ENCODE data around the gene PDE4D. TPM values are rescaled to one million over a fixed set of nuclear protein-coding genes. Genes with fewer than 3 reads are reported as not detected.

Gene PDE4D
- total and polyA plus RNA-seq, 2 donors (not counting 1 experiment from before 2014, with no cell fraction given), result 14.9 to 171 TPM

- no peak overlapping the region for H3K27ac ChIP-seq (ENCODE audit: low read length in 2 of 2)
- ChIA-PET CTCF (no interaction called here), POLR2A (no interaction called here)
- H3K4me2 ChIP-seq (replicated peaks; ENCODE audit: low read depth, low read length, poor library complexity, severe bottlenecking), result no peak overlapping the region
- no peak overlapping the region for H3K9ac ChIP-seq (ENCODE audit: low read length)
- no peaks in the 10 kb centered on the region for H4K20me1 ChIP-seq (ENCODE audit: control insufficient read depth, insufficient read depth, low read length, poor library complexity, severe bottlenecking)
- Mint-ChIP-seq H3K27me3 (peaks cover 5% of the 10 kb centered on the region), H3K4me3 (no peak overlapping the region), H3K27ac (no peak overlapping the region), H3K4me1 (no peaks in the 10 kb centered on the region), H3K9me3 (ENCODE audit: insufficient read depth) (no peaks in the 10 kb centered on the region)
- no peaks in the 10 kb centered on the region for H3K79me2 ChIP-seq (ENCODE audit: control insufficient read depth, insufficient read depth, low read length)
- no peaks in the 10 kb centered on the region for H3K9me3 ChIP-seq (ENCODE audit: control extremely low read depth in 1 of 3, control insufficient read depth in 2 of 3, insufficient read depth in 1 of 3, low read length in 2 of 3)
- intact Hi-C loops (cut with micrococcal nuclease), result no loop called here
- no peak overlapping the region for H2AFZ ChIP-seq (ENCODE audit: insufficient read depth, low read depth, low read length, poor library complexity, severe bottlenecking)
- no peaks in the 10 kb centered on the region for H3K4me1 ChIP-seq (ENCODE audit: control insufficient read depth in 2 of 2, insufficient read depth in 2 of 2, low read length in 2 of 2)
- DNase-seq (no peak), ATAC-seq (ENCODE audit: low read depth) (no peak)
- no peak overlapping the region for H3K4me3 ChIP-seq (ENCODE audit: control extremely low read depth in 1 of 5, extremely low read depth in 1 of 5, insufficient read depth in 1 of 5, low read depth in 2 of 5, low read length in 4 of 5)
- TF ChIP-seq CTCF (IDR thresholded peaks at IDR 0.05) (no peak), EZH2 (IDR thresholded peaks at IDR 0.05; ENCODE audit: borderline replicate concordance, insufficient read depth, low read depth, low read length, poor library complexity, severe bottlenecking) (no peak)
- no peaks in the 10 kb centered on the region for H3K36me3 ChIP-seq (replicated peaks in 1 of 2; ENCODE audit: control extremely low read depth in 1 of 2, control insufficient read depth in 1 of 2, extremely low read depth in 1 of 2, insufficient read depth in 2 of 2, low read length in 1 of 2)
- peaks cover 0 to 4% (median 0%) of the 10 kb centered on the region in 4 experiments for H3K27me3 ChIP-seq (replicated peaks in 1 of 4; ENCODE audit: control extremely low read depth in 1 of 4, control insufficient read depth in 3 of 4, insufficient read depth in 4 of 4, low read length in 3 of 4)
- 98% methylated on average over 4 of the region's 9 CpGs for WGBS (ENCODE audit: insufficient coverage)
Measured at GRCh38 chr5:59055745-59056448, 837.6 kb downstream of the PDE4D start.

GRCh38 chr5:59054963-59055528, 838.5 kb downstream of the PDE4D start:
- no peak for ATAC-seq (ENCODE audit: low read depth)
- no peak overlapping the region for H3K9ac ChIP-seq (ENCODE audit: low read length)
- WGBS (ENCODE audit: insufficient coverage), result 75% methylated on average over 1 of the region's 3 CpGs
- no peaks in the 10 kb centered on the region for H3K4me1 Mint-ChIP-seq
- H3K4me3 ChIP-seq (ENCODE audit: control extremely low read depth in 1 of 5, extremely low read depth in 1 of 5, insufficient read depth in 1 of 5, low read depth in 2 of 5, low read length in 4 of 5), result no peak overlapping the region
- no peaks in the 10 kb centered on the region for H4K20me1 ChIP-seq (ENCODE audit: control insufficient read depth, insufficient read depth, low read length, poor library complexity, severe bottlenecking)
- H3K27me3 ChIP-seq (replicated peaks in 1 of 4; ENCODE audit: control extremely low read depth in 1 of 4, control insufficient read depth in 3 of 4, insufficient read depth in 4 of 4, low read length in 3 of 4), result peaks cover 0 to 4% (median 0%) of the 10 kb centered on the region in 4 experiments
- H3K4me3 Mint-ChIP-seq, result no peak overlapping the region
- POLR2A ChIA-PET, result no interaction called here
- H3K27ac Mint-ChIP-seq, result no peak overlapping the region
- no peak overlapping the region for H3K27ac ChIP-seq (ENCODE audit: low read length in 2 of 2)
- peaks cover 5% of the 10 kb centered on the region for H3K27me3 Mint-ChIP-seq
- no peak overlapping the region for H3K4me2 ChIP-seq (replicated peaks; ENCODE audit: low read depth, low read length, poor library complexity, severe bottlenecking)
- no peaks in the 10 kb centered on the region for H3K9me3 ChIP-seq (ENCODE audit: control extremely low read depth in 1 of 3, control insufficient read depth in 2 of 3, insufficient read depth in 1 of 3, low read length in 2 of 3)
- H3K79me2 ChIP-seq (ENCODE audit: control insufficient read depth, insufficient read depth, low read length), result no peaks in the 10 kb centered on the region
- no peak for TF ChIP-seq EZH2 (IDR thresholded peaks at IDR 0.05; ENCODE audit: borderline replicate concordance, insufficient read depth, low read depth, low read length, poor library complexity, severe bottlenecking)
- TF ChIP-seq CTCF (IDR thresholded peaks at IDR 0.05), result no peak
- DNase-seq, result no peak
- no peaks in the 10 kb centered on the region for H3K4me1 ChIP-seq (ENCODE audit: control insufficient read depth in 2 of 2, insufficient read depth in 2 of 2, low read length in 2 of 2)
- CTCF ChIA-PET, result no interaction called here
- H2AFZ ChIP-seq (ENCODE audit: insufficient read depth, low read depth, low read length, poor library complexity, severe bottlenecking), result no peak overlapping the region
- H3K36me3 ChIP-seq (replicated peaks in 1 of 2; ENCODE audit: control extremely low read depth in 1 of 2, control insufficient read depth in 1 of 2, extremely low read depth in 1 of 2, insufficient read depth in 2 of 2, low read length in 1 of 2), result no peaks in the 10 kb centered on the region
- no peaks in the 10 kb centered on the region for H3K9me3 Mint-ChIP-seq (ENCODE audit: insufficient read depth)
- intact Hi-C loops (cut with micrococcal nuclease), result no loop called here
